Measurements from ENCODE around the gene ELL2.

GRCh38 chr5:95878417-95879323 lies 83.0 kb downstream of the ELL2 start:
- TF ChIP-seq EZH2 (IDR thresholded peaks at IDR 0.05) (no peak), CTCF (IDR thresholded peaks at IDR 0.05) (no peak), EZH2phosphoT487 (IDR thresholded peaks at IDR 0.05) (no peak)

Measured in neural progenitor cell (in vitro differentiated cells).